Muscle of back (tissue), 11 donors: Measurements from ENCODE around the gene ZNF708. TPM values are rescaled to one million over a fixed set of nuclear protein-coding genes. Genes with fewer than 3 reads are reported as not detected.
"Not testable (repeated sequence)": the region's sequence is repeated elsewhere in the genome, so short reads cannot be mapped to it uniquely, and the experiment has no call there.

Source experiments
- DNase-seq, 3 donors: peaks; one replicate each; pipeline versions ENCODE4 v3.0.0 to v3.0.0-alpha.2; 2013
- polyA plus RNA-seq, 10 donors: library from polyadenylated mRNA; unstranded; fragments of 120-200 nt; gene quantifications; one replicate each; pipeline ENCODE4 v1.2.1, GENCODE V29; 2013; ENCODE audit not compliant: insufficient read length in 10 of 10

The ZNF708 gene
- polyA plus RNA-seq, 10 donors: 8.9 to 12.5 (median 10.5) TPM

GRCh38 chr19:21260848-21261381 lies 68.3 kb downstream of the ZNF708 start:
- not testable (repeated sequence) for DNase-seq

GRCh38 chr19:21260164-21260847 lies 68.9 kb downstream of the ZNF708 start:
- DNase-seq: no peak

- not testable (repeated sequence) for DNase-seq
Observed at GRCh38 chr19:21259421-21260124, 69.6 kb downstream of the ZNF708 start.

GRCh38 chr19:21256722-21257121 lies 72.5 kb downstream of the ZNF708 start:
- DNase-seq: no peak

Other genes with a start within 250 kb of the ZNF708 start
- gene ZNF714, start 247.2 kb downstream of the ZNF708 start, polyA plus RNA-seq: 10 to 100 TPM in 4 of 10 donors, 1 to 10 TPM in 6; 4.4 to 12.6 (median 9.7) TPM
- gene ZNF431, start 187.4 kb downstream of the ZNF708 start, polyA plus RNA-seq: 10 to 100 TPM; 13.4 to 27.2 (median 20.9) TPM
- gene ZNF738, start 29.6 kb upstream of the ZNF708 start, polyA plus RNA-seq: 10 to 100 TPM; 12.5 to 24.4 (median 19.5) TPM
- gene ZNF493, start 67.7 kb upstream of the ZNF708 start, polyA plus RNA-seq: 10 to 100 TPM in 5 of 10 donors, 1 to 10 TPM in 5; 6.1 to 18.9 (median 13.0) TPM
- gene ZNF429, start 176.2 kb upstream of the ZNF708 start, polyA plus RNA-seq: 10 to 100 TPM in 9 of 10 donors, 1 to 10 TPM in 1; 9.9 to 17.7 (median 14.8) TPM